Cerebellar nuclear complex (tissue), 1 donor: ENCODE measurements around the gene FIBCD1.
"Not testable (repeated sequence)": the region's sequence is repeated elsewhere in the genome, so short reads cannot be mapped to it uniquely, and the experiment has no call there.

Experiments used
- DNase-seq, 2 experiments: peaks; one replicate each; lab custom pipeline; 2025; lab: John Stamatoyannopoulos, UW

The FIBCD1 gene

DNA sequence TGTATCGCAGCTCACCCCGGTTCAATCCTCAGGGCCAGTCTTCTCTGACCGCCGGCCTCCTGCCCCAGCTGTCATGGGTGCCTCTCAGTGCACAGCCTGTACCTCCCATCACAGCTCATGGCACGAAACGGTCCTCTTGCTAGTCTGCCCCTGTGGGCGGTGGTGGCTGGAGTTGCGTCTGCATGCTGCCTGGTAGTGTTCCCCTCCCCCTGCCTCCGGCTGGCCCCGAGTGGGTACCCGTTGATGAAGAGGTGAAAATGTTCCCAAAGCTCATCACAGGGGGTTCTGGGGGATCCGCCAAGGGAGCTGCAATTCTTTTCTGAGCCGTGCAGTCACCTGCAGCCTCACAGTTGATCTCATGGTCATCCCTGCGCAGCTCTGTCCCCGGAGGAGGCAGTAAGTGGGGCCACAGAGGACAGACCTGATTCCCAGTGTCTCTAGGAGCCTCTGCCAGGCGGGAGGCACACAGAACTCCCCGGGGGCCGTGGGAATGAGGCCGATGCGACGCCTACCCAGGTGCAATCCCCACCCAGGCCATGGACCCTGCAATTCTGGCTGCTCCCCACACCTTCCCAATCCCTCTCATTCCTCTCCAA, 34.7 kb upstream of the FIBCD1 start:
- DNase-seq = no peak

DNA sequence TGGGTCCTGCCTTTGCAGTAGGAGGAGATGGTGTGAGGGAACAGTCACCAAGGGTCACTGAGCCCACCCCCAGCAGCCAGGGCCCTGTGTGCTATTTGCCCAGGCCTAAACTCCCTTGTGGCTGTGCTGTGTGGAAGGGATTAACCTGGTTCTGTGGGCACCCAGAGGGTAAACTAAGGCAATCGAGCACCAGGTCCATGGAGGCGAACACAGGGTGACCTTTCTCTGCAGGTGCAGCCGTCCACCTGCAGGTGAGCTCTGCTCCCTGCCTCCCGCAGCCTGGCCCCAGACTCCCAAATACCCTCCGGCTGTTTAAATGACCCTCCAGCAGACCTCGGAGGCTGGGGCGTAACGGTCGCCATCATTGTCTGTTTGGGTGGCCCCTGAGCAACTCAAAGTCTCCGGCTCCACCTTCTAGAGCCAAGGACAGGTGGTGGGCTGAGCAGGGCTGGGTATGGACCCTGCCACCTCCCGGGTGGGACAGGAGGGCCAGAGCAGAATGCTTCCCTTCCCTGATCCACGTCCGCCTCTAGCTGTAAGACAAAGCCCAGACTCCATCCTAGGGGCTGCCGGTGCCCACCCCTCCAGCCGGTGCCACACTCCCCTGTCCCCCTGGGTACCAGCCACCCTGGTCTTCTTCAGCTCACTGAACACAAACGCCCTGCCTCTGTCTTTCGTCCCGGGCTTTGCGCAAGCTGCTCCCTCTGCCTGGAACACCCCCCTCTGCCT, 34.1 kb upstream of the FIBCD1 start:
- no peak for DNase-seq

DNA sequence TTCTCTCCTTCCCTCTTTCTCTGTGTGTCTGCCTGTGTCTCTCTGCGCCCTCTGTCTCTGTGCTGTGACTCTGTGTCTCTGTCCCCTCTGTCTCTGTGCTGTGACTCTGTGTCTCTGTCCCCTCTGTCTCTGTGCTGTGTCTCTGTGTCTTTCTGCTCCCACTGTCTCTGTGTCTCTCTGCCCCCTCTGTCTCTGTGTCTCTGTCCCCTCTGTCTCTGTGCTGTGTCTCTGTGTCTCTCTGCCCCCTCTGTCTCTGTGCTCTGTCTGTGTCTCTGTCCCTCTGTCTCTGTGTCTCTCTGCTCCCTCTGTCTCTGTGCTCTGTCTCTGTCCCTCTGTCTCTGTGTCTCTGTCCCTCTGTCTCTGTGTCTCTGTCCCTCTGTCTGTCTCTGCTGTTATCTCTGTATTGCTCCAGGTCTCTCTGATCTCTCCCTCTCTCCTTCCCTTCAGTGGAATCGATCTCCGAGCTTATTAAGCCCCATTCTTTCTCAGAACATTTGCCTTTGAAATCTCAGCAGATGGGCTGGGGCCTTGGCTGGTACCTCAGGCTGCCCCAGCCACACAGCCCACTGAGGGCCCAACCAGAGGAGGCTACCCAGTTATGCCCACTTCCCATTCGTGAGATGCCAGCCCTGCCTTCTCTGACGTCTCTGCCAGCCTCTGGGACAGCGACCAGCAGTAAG, 33.4 kb upstream of the FIBCD1 start:
- DNase-seq = no peak

DNA sequence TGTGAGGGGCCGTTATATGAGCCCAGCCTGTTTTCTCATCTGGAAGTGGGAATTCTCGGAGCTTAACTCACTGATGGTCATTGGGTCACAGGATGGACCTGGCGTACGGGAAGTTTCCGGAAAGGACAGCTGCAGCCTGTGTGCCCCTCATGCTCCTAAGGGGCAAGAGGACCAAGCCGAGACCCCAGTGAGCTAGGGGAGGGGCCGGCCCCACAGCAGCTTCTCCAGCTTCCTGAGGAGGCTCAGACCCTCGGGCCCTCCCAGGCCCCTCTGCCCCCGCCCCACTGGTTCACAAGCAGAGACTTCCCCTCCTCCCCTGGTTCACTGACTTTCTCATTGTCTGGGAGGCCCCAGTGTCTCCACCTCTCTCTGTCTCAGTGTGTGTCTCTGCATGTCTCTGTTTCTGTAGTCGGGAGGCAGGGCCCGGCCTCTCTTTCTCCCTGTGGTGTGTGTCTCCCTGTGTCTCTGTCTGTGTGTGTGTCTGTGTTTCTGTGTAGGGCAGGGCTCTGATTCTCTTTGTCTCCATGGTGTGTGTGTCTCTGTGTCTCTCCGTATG, 32.3 kb upstream of the FIBCD1 start:
- DNase-seq = no peak

DNA sequence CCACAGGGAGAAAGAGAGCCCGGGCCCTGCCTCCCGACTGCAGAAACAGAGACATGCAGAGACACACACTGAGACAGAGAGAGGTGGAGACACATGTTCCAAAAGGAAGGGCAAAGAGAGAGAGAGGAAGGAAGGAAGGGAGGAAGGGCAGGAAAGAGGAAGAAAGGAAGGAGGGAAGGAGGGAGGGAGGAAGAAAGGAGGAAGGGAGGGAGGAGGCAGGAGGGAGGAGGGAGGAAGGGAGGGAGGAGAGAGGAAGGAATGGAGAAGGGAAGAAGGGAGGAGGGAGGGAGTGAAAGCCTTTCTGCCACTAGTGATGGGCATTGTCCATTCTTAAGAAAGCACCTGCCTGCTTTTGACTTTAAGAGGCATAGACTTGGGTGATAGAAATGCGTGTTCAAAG, 31.8 kb upstream of the FIBCD1 start:
- DNase-seq = no peak

DNA sequence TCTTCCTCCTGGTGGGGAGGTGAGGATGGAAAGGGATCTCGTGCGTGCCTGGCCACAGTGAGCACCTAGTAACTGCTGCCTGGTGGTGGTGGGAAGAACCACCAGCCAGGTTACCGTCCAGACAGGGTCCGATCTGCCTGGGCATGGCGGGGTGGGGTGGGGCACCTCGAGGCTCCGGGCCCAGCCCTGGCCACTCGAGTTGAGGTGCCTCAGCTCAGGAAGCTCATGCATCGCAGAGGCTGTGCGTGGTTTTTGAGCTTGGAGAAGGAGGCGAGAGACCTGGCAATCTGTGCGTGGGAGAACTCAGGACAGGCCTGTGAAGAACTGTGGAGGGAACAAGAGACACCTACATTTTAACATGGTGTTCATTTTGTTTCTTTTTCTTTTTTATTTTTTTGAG, 31.0 kb upstream of the FIBCD1 start:
- no peak for DNase-seq

DNA sequence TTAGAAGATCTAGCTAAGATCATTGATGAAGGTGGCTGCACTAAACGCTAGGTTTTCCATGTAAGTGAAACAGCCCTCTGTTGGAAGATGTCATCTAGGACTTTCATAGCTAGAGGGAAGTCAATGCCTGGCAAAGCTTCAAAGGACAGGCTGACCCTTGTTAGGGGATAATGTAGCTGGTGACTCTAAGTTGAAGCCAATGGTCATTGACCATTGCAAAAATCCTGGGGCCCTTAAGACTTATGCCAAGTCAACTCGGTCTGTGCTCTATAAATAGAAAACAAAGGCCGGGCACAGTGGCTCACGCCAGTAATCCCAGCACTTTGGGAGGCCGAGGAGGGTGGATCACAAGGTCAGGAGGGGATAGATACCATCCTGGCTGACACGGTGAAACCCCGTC, 26.6 kb upstream of the FIBCD1 start:
- no peak for DNase-seq

DNA sequence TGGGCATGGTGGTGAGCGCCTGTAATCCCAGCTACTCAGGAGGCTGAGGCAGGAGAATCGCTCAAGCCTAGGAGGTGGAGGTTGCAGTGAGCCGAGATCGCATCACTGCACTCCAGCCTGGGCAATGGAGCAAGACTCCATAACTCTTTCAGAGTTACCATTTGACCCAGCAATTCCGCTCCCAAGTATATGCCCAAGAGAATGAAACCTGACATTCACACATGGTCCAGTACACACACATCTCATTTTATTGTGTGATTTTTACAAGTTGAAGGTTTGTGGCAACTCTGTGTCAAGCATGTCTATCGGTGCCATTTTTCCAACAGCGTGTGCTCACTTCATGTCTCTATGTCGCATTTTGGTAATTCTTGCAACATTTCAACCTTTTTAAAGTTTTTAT, 24.9 kb upstream of the FIBCD1 start:
- no peak for DNase-seq

DNA sequence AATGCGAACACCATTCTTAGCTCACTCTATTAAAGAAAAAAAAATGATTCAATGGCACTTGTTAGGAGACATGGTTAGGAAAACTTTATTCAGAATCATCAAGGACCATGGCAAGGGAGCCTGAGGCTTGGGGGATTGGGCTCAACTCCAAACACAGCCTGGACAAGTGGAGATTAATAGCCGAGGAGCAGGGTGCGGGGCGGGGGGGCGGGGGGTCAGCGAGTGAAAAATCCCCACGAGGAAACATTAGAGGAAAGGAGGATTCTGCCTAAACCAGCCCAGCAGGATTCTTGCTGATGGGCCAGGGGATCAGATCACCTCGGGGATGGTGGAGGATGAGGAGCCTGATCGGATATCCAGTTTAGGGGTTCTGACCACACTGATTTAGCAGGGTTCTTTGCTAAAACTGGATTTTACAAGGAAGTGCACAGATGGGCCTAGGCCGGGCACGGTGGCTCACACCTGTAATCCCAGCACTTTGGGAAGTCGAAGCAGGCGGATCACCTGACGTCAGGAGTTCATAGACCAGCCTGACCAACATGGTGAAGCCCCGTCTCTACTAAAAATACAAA, 24.4 kb upstream of the FIBCD1 start:
- DNase-seq = no peak

DNA sequence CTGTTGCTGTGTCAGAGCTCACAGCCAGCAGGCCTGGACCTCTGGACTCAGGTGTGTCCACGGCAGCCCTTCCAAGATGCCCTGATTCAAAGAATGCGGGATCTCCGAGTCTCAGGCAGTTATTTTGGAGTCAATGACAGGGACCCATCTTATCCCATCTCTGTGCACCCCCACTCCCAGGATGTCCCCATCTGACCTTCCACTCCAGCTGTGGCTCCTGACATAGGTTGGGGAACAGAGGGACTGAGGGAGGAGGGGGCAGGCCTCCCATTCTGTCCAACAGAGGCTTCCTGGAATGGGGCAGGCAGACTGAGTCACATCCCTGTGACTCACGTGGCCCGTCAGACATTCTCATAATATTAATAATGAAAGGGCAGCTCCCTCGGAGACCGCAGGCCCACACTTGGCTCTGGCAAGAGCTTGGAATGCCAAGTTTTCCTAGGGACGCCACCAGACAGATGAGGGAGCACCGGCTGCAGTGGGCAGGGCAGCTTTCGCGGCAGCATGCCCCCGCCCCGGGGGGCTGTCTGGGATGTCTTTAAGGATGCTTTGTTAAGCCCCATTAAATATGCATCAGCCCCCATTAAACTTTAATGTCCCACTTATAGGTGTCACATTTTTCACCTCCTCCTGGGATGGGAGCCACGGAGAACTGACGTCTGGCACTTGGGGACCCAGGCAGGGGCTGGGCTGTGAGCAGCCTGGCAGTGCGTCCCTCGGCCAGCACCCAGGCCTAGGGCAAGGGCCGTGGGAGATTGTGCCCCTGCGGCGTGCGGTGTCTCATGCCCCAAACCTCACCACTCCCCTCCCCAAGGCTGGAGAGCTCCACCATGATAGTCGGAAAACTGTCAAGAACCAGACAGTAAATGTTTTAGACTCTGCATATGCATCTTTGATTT, 23.6 kb upstream of the FIBCD1 start:
- no peak for DNase-seq

DNA sequence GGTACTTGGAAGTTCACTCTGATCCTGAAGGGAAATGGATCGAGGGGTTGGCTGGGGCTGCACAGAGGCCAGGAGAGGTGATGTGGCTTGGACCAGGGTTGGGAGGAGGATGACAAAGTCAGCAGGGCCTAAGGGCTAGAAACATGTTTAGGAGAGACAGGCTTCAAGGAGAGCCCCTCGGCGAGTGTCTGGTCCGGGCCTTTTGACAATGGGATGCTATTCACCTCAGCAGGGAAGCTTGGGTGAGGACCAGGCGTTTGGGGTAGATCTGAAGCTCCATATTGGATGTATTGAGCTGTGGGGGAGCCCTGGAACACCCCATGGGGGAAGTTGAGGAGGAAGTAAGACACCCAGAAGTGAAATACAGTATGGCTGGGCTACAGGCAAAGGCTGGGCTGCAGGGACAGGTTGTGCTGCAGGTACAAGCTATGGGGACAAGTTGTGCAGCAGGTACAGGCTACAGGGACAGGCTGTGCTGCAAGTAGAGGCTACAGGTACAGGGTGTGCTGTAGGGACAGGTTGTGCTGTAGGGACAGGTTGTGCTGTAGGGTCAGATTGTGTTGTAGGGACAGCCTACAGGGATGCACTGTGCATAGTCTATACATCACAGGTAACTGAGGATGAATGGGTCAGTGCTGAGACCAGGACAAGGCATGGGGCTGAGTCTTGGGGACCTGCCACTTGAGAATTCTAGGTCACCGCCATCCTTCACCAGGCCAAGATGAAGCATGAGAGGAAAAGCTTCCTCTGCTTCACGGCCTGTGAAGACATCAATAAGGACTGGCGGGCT, 22.7 kb upstream of the FIBCD1 start:
- DNase-seq = no peak

DNA sequence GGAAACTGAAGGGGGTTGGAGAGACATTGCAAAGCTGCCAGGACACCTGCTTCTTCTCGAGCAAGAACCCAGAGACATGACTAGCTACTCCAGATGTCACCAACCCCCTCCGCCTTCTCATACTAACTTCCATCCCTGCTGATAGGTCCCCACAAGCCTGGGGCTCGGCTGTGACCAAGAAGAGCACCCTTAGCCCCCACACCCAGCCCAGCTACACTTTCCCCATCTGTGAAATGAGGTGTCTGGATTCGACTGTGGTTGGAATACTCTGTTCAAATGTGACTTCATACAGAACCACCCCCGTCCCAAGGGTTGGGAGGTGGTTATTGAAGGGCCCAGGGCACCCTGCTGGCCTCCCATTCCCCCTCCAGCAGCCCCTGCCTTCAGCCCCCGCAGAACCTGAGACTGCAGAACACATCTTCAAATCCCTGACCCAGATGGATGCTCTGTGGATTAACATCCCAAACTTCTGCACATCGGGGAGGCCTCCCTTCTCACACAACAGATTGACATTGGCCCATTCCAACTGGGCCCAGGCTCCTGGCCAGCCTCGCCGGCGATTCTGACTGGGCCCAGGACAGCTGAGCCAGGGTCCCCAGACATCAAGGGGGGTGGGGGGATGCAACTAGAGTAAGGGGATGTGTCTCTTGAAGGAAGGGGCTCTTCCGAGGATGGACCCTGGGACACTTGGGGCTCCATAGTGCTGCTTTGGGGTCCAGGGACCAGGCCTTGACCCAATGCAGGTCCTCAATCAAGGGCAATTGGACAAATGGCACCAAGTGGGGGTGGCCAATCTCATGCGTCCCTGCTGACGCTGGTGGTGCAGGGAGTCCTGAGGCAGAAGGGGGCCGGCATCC, 21.7 kb upstream of the FIBCD1 start:
- no peak for DNase-seq

DNA sequence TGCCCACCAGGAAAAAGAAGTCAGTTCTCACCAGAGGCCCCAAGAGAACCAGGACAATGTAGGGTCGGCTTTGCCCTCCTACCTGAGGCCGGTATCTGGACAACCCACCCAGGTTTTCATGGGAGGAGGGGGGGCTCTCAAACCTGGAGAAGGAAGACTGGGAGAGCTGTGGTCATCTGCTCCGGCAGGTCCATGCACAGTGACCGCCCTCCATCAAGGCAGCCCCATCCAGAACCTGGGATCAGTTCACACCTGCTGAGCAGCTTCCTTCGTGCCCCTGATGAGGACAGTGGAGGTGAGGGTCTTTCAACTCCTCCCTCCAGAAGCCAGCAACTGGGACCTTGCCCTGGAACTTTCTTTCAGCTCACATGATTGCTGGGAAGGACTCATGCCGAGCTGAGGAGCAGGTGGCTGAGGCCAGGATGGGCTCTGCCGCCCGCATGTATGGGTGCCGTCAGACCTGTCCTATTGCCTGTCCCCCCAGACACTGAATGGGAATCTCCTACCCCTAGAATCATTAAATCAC, 20.8 kb upstream of the FIBCD1 start:
- no peak for DNase-seq

DNA sequence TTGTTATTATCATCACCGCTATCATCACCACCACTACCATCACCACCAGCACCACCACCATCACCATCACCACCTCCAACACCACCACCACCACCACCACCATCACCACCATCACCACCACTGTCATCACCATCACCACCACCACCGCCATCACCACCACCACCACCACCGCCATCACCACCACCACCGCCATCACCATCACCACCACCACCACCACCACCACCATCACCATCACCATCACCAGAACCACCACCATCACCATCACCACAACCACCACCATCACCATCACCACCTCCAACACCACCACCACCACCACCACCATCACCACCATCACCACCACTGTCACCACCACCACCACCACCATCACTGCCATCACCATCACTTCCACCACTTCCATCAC, 19.5 kb upstream of the FIBCD1 start:
- not testable (repeated sequence) for DNase-seq

DNA sequence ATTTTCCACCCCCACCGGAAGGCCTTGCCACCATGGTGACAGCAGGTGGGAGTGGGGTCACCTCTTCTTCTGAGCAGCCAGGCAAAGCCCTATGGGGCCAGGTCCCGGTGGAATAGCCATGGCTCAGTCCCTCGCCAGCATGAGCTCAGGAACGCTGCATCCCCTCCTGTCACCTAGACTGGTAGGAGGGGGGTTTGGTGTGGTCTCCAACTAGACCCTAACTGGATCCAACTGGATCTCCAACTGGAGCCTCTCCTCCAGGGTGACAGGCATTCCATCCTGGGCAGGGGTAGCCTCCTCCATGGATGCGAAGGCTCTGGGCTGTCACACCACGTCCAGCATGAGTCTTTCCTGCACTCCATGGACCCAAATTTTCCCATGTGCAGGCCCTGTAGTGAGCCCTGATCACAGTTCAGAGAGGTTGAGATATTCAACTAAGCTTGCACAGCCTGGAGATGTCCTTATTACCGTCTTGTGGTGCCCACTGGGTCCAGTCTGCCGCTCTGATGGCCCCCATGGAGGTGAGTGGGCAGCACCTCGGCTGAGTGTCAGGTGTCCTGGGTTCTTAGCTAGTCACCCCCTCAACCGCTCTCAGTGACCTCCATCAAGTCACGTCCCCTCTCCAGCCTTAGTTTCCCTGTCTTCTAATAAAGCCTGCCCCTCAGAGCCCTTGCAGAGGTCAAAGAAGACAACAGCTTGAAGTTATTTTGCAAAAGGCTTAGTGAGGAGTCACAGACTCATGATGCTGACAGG, 18.6 kb upstream of the FIBCD1 start:
- DNase-seq = no peak

DNA sequence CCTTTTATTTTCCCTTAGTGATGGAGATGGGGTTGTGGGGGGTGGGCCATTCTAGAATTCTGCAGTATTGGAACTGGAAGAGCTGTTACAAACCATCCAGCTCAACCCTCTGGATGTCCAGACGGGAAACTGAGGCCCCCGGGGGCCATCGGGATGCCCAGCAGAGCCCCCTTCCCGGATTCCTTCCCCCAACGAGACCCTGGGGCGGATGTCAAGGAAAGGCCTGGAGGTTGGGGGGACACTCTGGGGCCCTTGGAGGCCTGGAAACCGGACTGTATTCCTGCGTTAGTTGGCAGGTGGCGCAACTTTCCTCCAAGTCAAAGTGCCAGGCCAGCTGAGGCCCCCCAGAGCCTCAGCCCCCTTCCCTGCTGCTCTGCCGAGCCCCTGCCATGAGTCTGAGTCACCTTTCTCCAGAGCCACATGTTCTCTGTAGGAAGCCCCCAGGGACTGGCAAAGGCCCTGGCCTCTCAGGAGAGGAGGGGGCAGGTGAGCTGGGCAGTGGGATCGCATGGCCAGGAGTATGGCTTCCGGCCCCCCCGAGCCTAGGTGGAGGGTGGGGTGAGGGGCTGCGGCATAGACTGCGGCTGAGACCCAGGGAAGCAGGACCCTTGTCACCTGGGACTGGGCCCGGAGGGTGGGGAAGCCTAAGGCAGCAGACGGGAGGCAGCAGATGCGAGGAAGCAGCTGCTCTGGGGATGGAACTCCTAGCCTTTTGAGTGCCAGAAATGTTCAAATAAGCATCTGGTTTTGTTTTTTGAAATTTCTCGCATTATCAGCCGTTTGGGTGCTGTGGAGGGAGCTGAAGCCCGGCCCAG, 17.8 kb upstream of the FIBCD1 start:
- DNase-seq = no peak

DNA sequence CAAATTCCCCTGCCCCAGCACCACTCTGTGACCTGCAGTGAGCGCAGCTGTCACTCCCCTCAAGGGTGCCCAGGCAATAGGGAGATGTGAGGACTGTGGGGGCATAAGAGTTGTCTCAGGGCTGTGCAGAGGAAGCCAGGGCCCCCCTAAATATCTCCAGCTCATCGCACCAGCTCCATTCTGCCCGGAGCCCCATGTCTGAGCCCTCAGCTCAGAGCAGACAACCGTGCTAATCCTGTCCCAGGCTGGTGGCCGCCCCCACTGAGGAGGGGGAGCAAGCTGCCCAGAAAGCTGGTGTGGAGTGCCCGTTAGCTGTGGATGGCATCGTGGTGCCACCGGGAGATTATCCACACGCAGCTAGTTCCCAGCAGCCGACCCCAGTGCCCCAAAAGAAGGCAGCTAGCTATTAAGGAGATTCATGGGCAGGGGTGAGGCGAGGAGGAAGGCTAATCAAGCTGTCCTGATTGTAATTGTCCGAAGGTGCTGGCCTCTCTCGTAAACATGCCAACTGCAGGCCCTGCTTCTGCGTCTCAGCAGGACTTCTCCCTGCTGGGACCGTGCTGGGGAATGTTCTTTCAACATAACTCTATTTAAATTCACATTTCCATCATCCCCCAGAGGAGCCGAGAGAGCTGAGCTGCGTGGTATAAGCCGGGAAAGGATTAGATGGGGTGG, 17.0 kb upstream of the FIBCD1 start:
- no peak for DNase-seq

DNA sequence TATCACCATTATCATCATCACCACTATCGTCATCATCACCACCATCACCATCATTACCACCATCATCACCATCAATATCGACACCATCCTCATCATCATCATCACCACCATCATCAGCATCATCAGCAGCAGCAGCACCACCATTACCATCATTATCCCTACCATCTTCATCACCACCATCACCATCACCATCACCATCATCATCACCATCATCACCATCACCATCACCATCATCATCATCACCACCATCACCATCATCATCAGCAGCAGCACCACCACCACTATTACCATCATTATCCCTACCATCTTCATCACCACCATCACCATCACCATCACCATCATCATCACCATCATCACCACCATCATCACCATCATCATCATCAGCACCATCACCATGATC, 15.9 kb upstream of the FIBCD1 start:
- DNase-seq = not testable (repeated sequence)
